Nephron (organoid): ENCODE measurements around the gene NCAM1.

Experiments
- H3K27ac Mint-ChIP-seq, 3 experiments: 2 replicates each; pipeline ENCODE4 v1.8.0; 2020; ENCODE audit warnings: mixed read lengths in 3 of 3, mild to moderate bottlenecking in 2 of 3, moderate library complexity in 1 of 3
- H3K27me3 Mint-ChIP-seq: 2 replicates; pipeline ENCODE4 v1.8.0; 2021; ENCODE audit warnings: low read depth, mild to moderate bottlenecking, moderate library complexity, mixed read lengths
- H3K36me3 Mint-ChIP-seq: 2 replicates; pipeline ENCODE4 v1.8.0; 2020; ENCODE audit warnings: low read depth, mixed read lengths
- H3K4me1 Mint-ChIP-seq: 2 replicates; pipeline ENCODE4 v1.8.0; 2020; ENCODE audit warnings: mixed read lengths
- H3K4me3 Mint-ChIP-seq, 3 experiments: 2 replicates each; pipeline ENCODE4 v1.8.0; 2020; ENCODE audit warnings: mild to moderate bottlenecking in 3 of 3, mixed read lengths in 3 of 3, moderate library complexity in 2 of 3
- H3K9me3 Mint-ChIP-seq: 2 replicates; pipeline ENCODE4 v1.8.0; 2020; ENCODE audit warnings: mixed read lengths
- TF ChIP-seq, protein P1 (sequence below), 3 experiments: fragments of 200-600 bp; sonication (generic); IDR thresholded peaks; one replicate each; pipeline ENCODE4 v1.5.0; 2021; ENCODE audit warnings: antibody characterized with exemption in 3 of 3; ENCODE audit not compliant: unreplicated experiment in 3 of 3

NCAM1 gene

DNA sequence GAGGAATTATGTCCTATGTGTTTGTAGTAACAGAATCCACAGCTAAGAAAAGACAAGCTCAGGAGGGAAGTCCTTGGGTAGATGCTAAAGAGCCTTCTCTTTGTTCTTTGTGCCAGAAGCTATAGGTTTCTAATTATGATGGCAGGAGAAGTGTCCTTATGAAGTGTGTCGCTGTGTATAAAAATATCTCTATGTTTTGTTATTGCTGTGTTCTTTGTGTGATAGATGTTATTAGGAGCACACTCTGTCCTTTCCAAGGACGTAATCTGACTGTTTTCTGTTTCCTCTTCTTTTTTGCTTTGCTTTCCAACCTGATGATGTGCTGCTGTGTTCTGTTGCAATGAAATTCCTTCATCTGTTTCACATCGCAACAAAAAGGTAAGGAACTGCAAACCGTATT is 171.9 kb downstream of the NCAM1 start:
- peaks cover 95% of the 10 kb centered on the region for H3K4me1 Mint-ChIP-seq
- TF ChIP-seq, protein P1, sequence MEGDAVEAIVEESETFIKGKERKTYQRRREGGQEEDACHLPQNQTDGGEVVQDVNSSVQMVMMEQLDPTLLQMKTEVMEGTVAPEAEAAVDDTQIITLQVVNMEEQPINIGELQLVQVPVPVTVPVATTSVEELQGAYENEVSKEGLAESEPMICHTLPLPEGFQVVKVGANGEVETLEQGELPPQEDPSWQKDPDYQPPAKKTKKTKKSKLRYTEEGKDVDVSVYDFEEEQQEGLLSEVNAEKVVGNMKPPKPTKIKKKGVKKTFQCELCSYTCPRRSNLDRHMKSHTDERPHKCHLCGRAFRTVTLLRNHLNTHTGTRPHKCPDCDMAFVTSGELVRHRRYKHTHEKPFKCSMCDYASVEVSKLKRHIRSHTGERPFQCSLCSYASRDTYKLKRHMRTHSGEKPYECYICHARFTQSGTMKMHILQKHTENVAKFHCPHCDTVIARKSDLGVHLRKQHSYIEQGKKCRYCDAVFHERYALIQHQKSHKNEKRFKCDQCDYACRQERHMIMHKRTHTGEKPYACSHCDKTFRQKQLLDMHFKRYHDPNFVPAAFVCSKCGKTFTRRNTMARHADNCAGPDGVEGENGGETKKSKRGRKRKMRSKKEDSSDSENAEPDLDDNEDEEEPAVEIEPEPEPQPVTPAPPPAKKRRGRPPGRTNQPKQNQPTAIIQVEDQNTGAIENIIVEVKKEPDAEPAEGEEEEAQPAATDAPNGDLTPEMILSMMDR (IDR thresholded peaks at IDR 0.05; ENCODE audit: unreplicated experiment in 3 of 3) = no peak
- no peaks in the 10 kb centered on the region for H3K9me3 Mint-ChIP-seq
- H3K36me3 Mint-ChIP-seq = peaks cover 22% of the 10 kb centered on the region
- H3K27me3 Mint-ChIP-seq = peaks cover 5% of the 10 kb centered on the region
- H3K27ac Mint-ChIP-seq = peak overlapping the region; percentile 14 to 78 (median 55)
- H3K4me3 Mint-ChIP-seq = peak overlapping the region in 1 of 3 experiments; percentile 21

DNA sequence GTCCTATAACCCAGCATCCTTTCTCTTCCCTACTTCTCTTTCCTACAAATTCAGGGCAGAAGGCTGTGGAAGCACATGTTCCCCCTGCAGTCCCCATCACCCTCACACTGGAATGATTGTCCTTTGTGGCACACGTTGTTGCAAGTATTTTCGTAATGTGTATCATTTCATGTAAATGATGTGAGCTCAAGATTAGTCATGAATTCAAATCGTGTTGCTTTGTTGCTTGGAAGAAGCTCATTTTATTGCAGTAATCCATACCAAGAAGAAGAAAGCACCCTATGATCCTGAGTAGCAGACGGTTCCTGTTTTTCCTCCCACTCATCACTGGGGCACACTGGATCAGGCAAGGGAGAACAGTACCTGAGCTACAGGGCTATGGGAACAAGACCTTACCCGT is 173.4 kb downstream of the NCAM1 start:
- Mint-ChIP-seq H3K27ac (peak overlapping the region in 1 of 3 experiments; percentile 53), H3K9me3 (no peaks in the 10 kb centered on the region), H3K4me1 (peaks cover 89% of the 10 kb centered on the region), H3K4me3 (peak overlapping the region in 1 of 3 experiments; percentile 36), H3K27me3 (peaks cover 5% of the 10 kb centered on the region), H3K36me3 (peaks cover 22% of the 10 kb centered on the region)
- TF ChIP-seq, protein P1 (IDR thresholded peaks at IDR 0.05; ENCODE audit: unreplicated experiment in 3 of 3) = no peak

DNA sequence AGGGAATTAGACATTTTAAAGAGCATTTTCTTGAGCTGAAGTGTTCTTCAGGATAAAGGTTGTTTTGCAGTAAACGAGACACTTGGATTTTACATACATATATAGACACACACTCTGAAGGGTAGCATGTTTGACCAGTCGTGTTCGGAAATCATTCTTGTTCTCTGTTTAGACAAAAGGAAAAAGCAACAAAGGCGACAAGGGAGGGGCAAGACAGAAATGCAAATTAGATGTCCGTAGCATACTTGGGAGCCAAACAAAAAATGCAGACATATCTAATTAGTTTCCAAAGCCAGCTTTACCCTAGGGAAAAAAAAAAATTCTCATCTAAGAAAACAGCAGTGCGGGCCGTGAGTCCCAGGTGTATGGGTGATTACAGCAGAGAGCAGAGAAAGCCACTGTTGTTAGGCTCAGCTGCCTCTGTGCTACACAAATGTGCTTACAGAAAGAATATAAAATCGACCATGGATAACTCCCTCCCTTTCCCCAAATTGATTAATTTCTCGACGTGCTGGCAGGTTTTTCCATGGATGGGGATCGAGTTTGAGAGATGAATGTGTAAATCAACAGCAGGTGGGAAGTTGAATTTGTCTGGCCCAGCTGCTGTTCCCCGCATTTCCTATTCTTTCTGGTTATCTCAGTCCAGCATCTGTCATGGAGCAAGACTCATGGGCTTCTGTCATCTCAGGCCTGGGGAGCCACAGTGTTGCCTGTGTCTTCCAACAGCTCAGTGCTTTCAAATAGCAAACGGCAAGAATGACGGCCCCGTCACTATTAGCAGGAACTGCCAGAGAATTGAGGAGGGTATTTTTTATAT is 176.7 kb downstream of the NCAM1 start:
- Mint-ChIP-seq H3K9me3 (no peaks in the 10 kb centered on the region), H3K27me3 (peaks cover 5% of the 10 kb centered on the region), H3K36me3 (peaks cover 13% of the 10 kb centered on the region), H3K4me3 (no peak overlapping the region), H3K4me1 (peaks cover 88% of the 10 kb centered on the region), H3K27ac (peak overlapping the region; percentile 46 to 59 (median 50))
- TF ChIP-seq, protein P1 (IDR thresholded peaks at IDR 0.05; ENCODE audit: unreplicated experiment in 3 of 3) = no peak

DNA sequence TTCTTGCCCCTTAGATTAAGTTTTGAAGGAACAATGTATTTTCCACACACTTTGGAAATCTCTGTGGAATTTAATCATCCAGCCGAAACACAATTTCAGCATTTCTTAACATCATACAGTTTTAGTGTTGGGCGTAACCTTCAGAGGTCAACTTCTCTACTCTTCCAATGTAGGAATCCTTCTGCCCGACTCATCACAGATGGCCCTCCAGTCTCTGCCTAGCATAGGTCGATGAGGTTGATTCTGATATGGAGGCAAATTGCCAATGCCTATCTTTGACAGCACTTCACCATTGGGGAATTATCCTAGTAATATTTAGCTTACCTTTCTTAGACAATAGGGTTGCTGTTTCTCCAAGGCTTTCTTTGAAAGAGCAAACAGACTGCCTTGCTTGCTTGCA is 177.5 kb downstream of the NCAM1 start:
- no peak overlapping the region for H3K4me3 Mint-ChIP-seq
- peaks cover 10% of the 10 kb centered on the region for H3K36me3 Mint-ChIP-seq
- TF ChIP-seq, protein P1 (IDR thresholded peaks at IDR 0.05; ENCODE audit: unreplicated experiment in 3 of 3) = no peak
- H3K4me1 Mint-ChIP-seq = peaks cover 82% of the 10 kb centered on the region
- H3K27ac Mint-ChIP-seq = peak overlapping the region; percentile 38 to 59 (median 50)
- no peaks in the 10 kb centered on the region for H3K9me3 Mint-ChIP-seq
- H3K27me3 Mint-ChIP-seq = peaks cover 5% of the 10 kb centered on the region

DNA sequence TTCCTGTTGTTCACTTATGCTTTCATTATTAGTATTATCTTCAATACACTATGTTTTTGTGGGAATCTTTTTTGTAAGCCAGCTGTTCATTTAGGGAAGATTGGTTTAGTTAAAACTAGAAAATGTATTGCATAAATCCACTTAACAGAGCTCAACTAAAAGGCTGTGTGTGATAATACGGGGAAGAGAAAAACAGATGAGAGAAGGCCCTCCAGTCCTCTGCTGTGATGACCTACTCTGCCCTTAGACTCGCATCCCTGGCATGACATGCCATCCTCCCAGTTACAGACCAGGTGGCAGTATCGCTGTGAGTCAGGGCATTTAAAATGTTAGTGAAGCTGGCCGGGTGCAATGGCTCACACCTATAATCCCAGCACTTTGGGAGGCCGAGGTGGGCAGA is 179.8 kb downstream of the NCAM1 start:
- Mint-ChIP-seq H3K9me3 (no peaks in the 10 kb centered on the region), H3K27me3 (peaks cover 5% of the 10 kb centered on the region), H3K4me1 (peaks cover 68% of the 10 kb centered on the region), H3K4me3 (no peak overlapping the region), H3K36me3 (no peaks in the 10 kb centered on the region), H3K27ac (peak overlapping the region in 1 of 3 experiments; percentile 21)
- TF ChIP-seq, protein P1 (IDR thresholded peaks at IDR 0.05; ENCODE audit: unreplicated experiment in 3 of 3) = no peak

DNA sequence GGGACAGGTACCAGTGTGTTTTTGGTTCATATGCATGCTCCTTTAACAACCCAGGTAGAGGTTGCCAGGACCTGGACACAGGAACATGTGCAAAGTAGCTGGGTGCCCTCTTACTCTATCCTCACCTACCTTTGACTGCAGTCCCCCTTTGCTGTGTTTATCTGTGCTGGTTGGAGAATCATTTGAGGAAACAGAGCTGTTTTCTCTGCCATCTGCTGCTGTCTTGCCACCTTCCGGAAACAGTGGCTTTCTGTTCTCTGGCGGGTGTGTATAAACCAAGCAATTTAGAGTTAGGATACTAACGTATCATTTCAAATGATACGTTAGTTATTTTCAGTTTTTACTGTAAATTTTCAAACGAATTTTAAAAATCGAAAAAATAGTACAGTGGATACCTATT is 181.3 kb downstream of the NCAM1 start:
- Mint-ChIP-seq H3K27me3 (no peaks in the 10 kb centered on the region), H3K4me3 (no peak overlapping the region), H3K36me3 (no peaks in the 10 kb centered on the region), H3K27ac (peak overlapping the region in 1 of 3 experiments; percentile 19), H3K9me3 (no peaks in the 10 kb centered on the region), H3K4me1 (peaks cover 66% of the 10 kb centered on the region)
- TF ChIP-seq, protein P1 (IDR thresholded peaks at IDR 0.05; ENCODE audit: unreplicated experiment in 3 of 3) = no peak
